H1 (cell line): ENCODE results near the gene MAGEC2. TPM values are rescaled to one million over a fixed set of nuclear protein-coding genes. Genes with fewer than 3 reads are reported as not detected.

Experiments
- CTCF ChIA-PET: fragments of 300-600 bp; sonication (Branson Sonifier 250); formaldehyde crosslinking; loops from one replicate; lab custom pipeline; 2021; ENCODE audit not compliant: partially characterized antibody; lab: Charles Lee
- POLR2A ChIA-PET: fragments of 300-600 bp; sonication (Branson Sonifier 250); formaldehyde crosslinking; loops from one replicate; lab custom pipeline; 2021; ENCODE audit warnings: inconsistent platforms; ENCODE audit not compliant: partially characterized antibody; lab: Charles Lee
- DNase-seq, 2 experiments: peaks; one replicate each; pipeline versions ENCODE4 v3.0.0 to v3.0.0-alpha.2; 2010 to 2022; ENCODE audit warnings: low spot score in 2 of 2, low read depth in 1 of 2, mixed read lengths in 1 of 2
- FAIRE-seq: peaks from 2 replicates; lab custom pipeline; 2011; peaks lifted over from hg19 to GRCh38; lab: Jason Lieb, UNC
- H2AFZ ChIP-seq: 2 replicates; pipeline ENCODE4 v1.8.1; 2012; ENCODE audit warnings: low read length, inconsistent platforms
- H2AK5ac ChIP-seq: 2 replicates; pipeline ENCODE4 v1.6.1; 2013; ENCODE audit warnings: low read depth, low read length
- H2BK120ac ChIP-seq: replicated peaks from 2 replicates; pipeline ENCODE3; 2013; ENCODE audit warnings: low read depth, low read length, inconsistent platforms
- H2BK12ac ChIP-seq: 2 replicates; pipeline ENCODE4 v1.6.1; 2013; ENCODE audit warnings: low read depth, low read length
- H2BK15ac ChIP-seq: 2 replicates; pipeline ENCODE4 v1.6.1; 2013; ENCODE audit warnings: low read length
- H2BK20ac ChIP-seq: 2 replicates; pipeline ENCODE4 v1.6.1; 2013; ENCODE audit warnings: low read length
- H2BK5ac ChIP-seq: 2 replicates; pipeline ENCODE4 v1.6.1; 2013; ENCODE audit warnings: low read depth, low read length
- H3K14ac ChIP-seq: 2 replicates; pipeline ENCODE4 v1.6.1; 2013; ENCODE audit warnings: inconsistent platforms; ENCODE audit not compliant: insufficient read length
- H3K18ac ChIP-seq: 2 replicates; pipeline ENCODE4 v1.6.1; 2013; ENCODE audit warnings: low read length; ENCODE audit errors: extremely low read depth
- H3K23ac ChIP-seq: 2 replicates; pipeline ENCODE4 v1.6.1; 2013; ENCODE audit warnings: inconsistent platforms; ENCODE audit not compliant: insufficient read length
- H3K23me2 ChIP-seq: 2 replicates; pipeline ENCODE4 v1.6.1; 2013; ENCODE audit warnings: low read depth, low read length
- H3K27ac ChIP-seq: 2 replicates; pipeline ENCODE4 v1.6.1; 2011; ENCODE audit warnings: low read depth, low read length, inconsistent platforms
- H3K27me3 ChIP-seq, 4 experiments: replicated peaks in 1 of 4; 1 replicate in 1 of 4; 2 replicates in 3 of 4; pipeline versions ENCODE4 v1.6.1 to v1.8.1; 2011 to 2013; ENCODE audit warnings: low read length in 3 of 4, mild to moderate bottlenecking in 3 of 4, inconsistent platforms in 2 of 4, mixed read lengths in 2 of 4, moderate library complexity in 1 of 4; ENCODE audit not compliant: control insufficient read depth in 3 of 4, insufficient read depth in 3 of 4; ENCODE audit errors: extremely low read depth in 1 of 4
- H3K36me3 ChIP-seq, 4 experiments: 2 replicates each; pipeline versions ENCODE4 v1.6.1 to v1.8.1; 2011 to 2013; ENCODE audit warnings: mild to moderate bottlenecking in 4 of 4, low read length in 3 of 4, moderate library complexity in 2 of 4, control low read depth in 1 of 4, inconsistent platforms in 1 of 4; ENCODE audit not compliant: insufficient read depth in 4 of 4, control insufficient read depth in 2 of 4
- H3K4ac ChIP-seq: replicated peaks from 2 replicates; pipeline ENCODE3; 2013; ENCODE audit warnings: low read length, low read depth, mixed read lengths, inconsistent platforms; ENCODE audit not compliant: insufficient read length
- H3K4me1 ChIP-seq, 4 experiments: replicated peaks in 1 of 4; 1 replicate in 1 of 4; 2 replicates in 3 of 4; pipeline versions ENCODE4 v1.6.1 to v1.8.1; 2011 to 2013; ENCODE audit warnings: low read length in 3 of 4, inconsistent platforms in 2 of 4, mixed read lengths in 1 of 4; ENCODE audit not compliant: insufficient read depth in 4 of 4, control insufficient read depth in 3 of 4
- H3K4me2 ChIP-seq, 2 experiments: 2 replicates each; pipeline versions ENCODE4 v1.6.1 to v1.8.1; 2011 to 2013; ENCODE audit warnings: low read depth in 2 of 2, low read length in 2 of 2, control low read depth in 1 of 2, inconsistent platforms in 1 of 2, mild to moderate bottlenecking in 1 of 2; ENCODE audit not compliant: insufficient read depth in 1 of 2
- H3K4me3 ChIP-seq, 4 experiments: fragments of 200-600, 300-600 bp in 1 of 4; sonication (generic), shearing (Covaris generic), sonication (Bioruptor Twin) in 1 of 4; 2 replicates each; pipeline versions ENCODE4 v1.5.1 to v1.8.1; 2011 to 2016; ENCODE audit warnings: low read length in 4 of 4, low read depth in 3 of 4, control low read depth in 2 of 4, inconsistent platforms in 2 of 4, mild to moderate bottlenecking in 2 of 4, mixed read lengths in 1 of 4, moderate library complexity in 1 of 4; ENCODE audit not compliant: insufficient read depth in 2 of 4; ENCODE audit errors: extremely low read depth in 1 of 4
- H3K56ac ChIP-seq: replicated peaks from 2 replicates; pipeline ENCODE3; 2013; ENCODE audit warnings: low read depth, mild to moderate bottlenecking, mixed read lengths, low read length, inconsistent platforms; ENCODE audit not compliant: insufficient read length
- H3K79me1 ChIP-seq: 2 replicates; pipeline ENCODE4 v1.6.1; 2013; ENCODE audit warnings: low read depth, low read length, control low read depth
- H3K79me2 ChIP-seq, 2 experiments: 2 replicates each; pipeline versions ENCODE4 v1.6.1 to v1.8.1; 2012 to 2013; ENCODE audit warnings: low read length in 2 of 2, mild to moderate bottlenecking in 2 of 2, inconsistent platforms in 1 of 2; ENCODE audit not compliant: insufficient read depth in 2 of 2, control insufficient read depth in 1 of 2
- H3K9ac ChIP-seq, 4 experiments: replicated peaks in 1 of 4; 1 replicate in 1 of 4; 2 replicates in 3 of 4; pipeline versions ENCODE4 v1.6.1 to v1.8.1; 2011 to 2013; ENCODE audit warnings: low read depth in 3 of 4, low read length in 3 of 4, control low read depth in 2 of 4, mild to moderate bottlenecking in 2 of 4, moderate library complexity in 2 of 4, inconsistent platforms in 1 of 4; ENCODE audit errors: extremely low read depth in 1 of 4
- H3K9me3 ChIP-seq, 2 experiments: 2 replicates each; pipeline versions ENCODE4 v1.6.1 to v1.8.1; 2012 to 2013; ENCODE audit warnings: mild to moderate bottlenecking in 2 of 2, moderate library complexity in 2 of 2, control low read depth in 1 of 2, inconsistent platforms in 1 of 2, low read depth in 1 of 2, low read length in 1 of 2, mixed read lengths in 1 of 2; ENCODE audit not compliant: insufficient read depth in 2 of 2
- H4K20me1 ChIP-seq, 2 experiments: replicated peaks in 1 of 2; 2 replicates each; pipeline versions ENCODE3 to v1.8.1; 2011 to 2013; ENCODE audit warnings: inconsistent platforms in 2 of 2, low read length in 2 of 2, mild to moderate bottlenecking in 1 of 2; ENCODE audit not compliant: insufficient read depth in 2 of 2, control insufficient read depth in 1 of 2
- H4K5ac ChIP-seq: 2 replicates; pipeline ENCODE4 v1.6.1; 2013; ENCODE audit warnings: low read length, low read depth, mixed read lengths, inconsistent platforms; ENCODE audit not compliant: insufficient read length
- H4K8ac ChIP-seq: 2 replicates; pipeline ENCODE4 v1.8.0; 2013; ENCODE audit warnings: mild to moderate bottlenecking, moderate library complexity, low read length, inconsistent platforms; ENCODE audit not compliant: insufficient read depth; ENCODE audit errors: extremely low read depth
- H4K91ac ChIP-seq: replicated peaks from 2 replicates; pipeline ENCODE3; 2013; ENCODE audit warnings: low read length, mixed read lengths, inconsistent platforms; ENCODE audit not compliant: insufficient read length
- CHD1 ChIP-seq: IDR thresholded peaks from 2 replicates; pipeline ENCODE4 v1.6.1; 2012; ENCODE audit warnings: low read depth, low read length, improper control_type of control experiment
- WGBS, 2 experiments: shearing (Covaris generic) in 1 of 2; methylation state at CpG; one replicate each; pipeline versions ENCODE4 v1.1.6 to v1.1.7; 2013 to 2015; ENCODE audit warnings: low lambda C conversion rate in 2 of 2, mixed read lengths in 2 of 2, inconsistent platforms in 1 of 2, low coverage in 1 of 2, missing lambda C conversion rate in 1 of 2; ENCODE audit not compliant: insufficient replicate concordance in 2 of 2, insufficient coverage in 1 of 2, insufficient read length in 1 of 2; ENCODE audit errors: extremely low coverage in 1 of 2, missing lambda C conversion rate in 1 of 2; 5-methylcytosine and 5-hydroxymethylcytosine counted together
- polyA plus RNA-seq, 7 experiments: library from polyadenylated mRNA; depleted of rRNA in 3 of 7; stranded (reverse) in 5 of 7; unstranded in 2 of 7; fragments of >200 nt in 5 of 7; fragments of 200-250 nt in 2 of 7; gene quantifications; 1 replicate in 5 of 7; 2 replicates in 1 of 7; 4 replicates in 1 of 7; pipeline versions ENCODE4 v1.2.1 to v1.2.3, GENCODE V29; 2011 to 2013; ENCODE audit warnings: missing spikeins in 2 of 7, mixed read lengths in 2 of 7
- total RNA-seq: library from RNA; stranded (reverse); fragmentation: NEBNext Ultra II Directional; extraction: Animal tissue kit (Norgen Biotek cat#: 25700); gene quantifications from 2 replicates; pipeline ENCODE4 v1.2.1, GENCODE V29; 2021

The MAGEC2 gene
- total and polyA plus RNA-seq, 2 of the 8 experiments (the other 6 are each of a cell fraction or from before 2014, with no cell fraction given), result not detected

DNA sequence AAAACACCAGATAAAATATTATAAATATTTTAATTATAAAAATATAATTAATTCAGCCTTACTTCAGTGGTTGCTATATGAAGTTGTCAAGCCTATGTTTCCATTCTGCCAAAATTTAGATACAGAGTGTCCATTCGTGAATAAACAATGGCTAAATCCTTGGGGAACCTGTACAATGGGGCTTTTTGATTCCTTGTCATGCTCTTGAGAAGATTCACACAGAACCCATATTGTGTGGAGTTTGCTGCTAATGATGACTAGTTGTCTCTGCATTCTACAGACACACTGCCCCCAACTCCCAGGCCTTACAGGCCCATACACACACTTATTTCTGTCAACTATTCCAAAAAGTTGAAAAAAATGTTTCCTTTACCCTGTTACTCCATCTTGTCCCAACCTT lies 33.4 kb upstream of the MAGEC2 start:
- Histone ChIP-seq H3K18ac (no peak overlapping the region), H3K9me3 (peaks cover 5 to 16% of the 10 kb centered on the region in 2 experiments; a peak in 2 of 4 replicates)
- WGBS, 2 experiments, result 94% methylated on average over 1 of the region's 1 CpG; no CpG with 5 or more reads in 1 of the 2 experiments
- no peak for TF ChIP-seq CHD1

More for the DNA sequence above, 33.4 kb upstream of the MAGEC2 start:
- Histone ChIP-seq H3K27me3 (no peaks in the 10 kb centered on the region), H2BK12ac (no peak overlapping the region), H4K8ac (no peak overlapping the region), H2BK20ac (no peak overlapping the region), H3K4ac (no peak overlapping the region), H3K27ac (no peak overlapping the region), H2BK5ac (no peak overlapping the region), H3K79me2 (no peaks in the 10 kb centered on the region), H3K9ac (no peak overlapping the region), H2BK120ac (no peak overlapping the region), H3K4me2 (no peak overlapping the region), H3K79me1 (no peaks in the 10 kb centered on the region), H3K23ac (no peak overlapping the region), H4K20me1 (no peaks in the 10 kb centered on the region), H2AFZ (no peak overlapping the region), H3K23me2 (no peaks in the 10 kb centered on the region), H3K36me3 (no peaks in the 10 kb centered on the region; a peak in 1 of 8 replicates), H3K4me1 (no peaks in the 10 kb centered on the region; a peak in 1 of 7 replicates), H2AK5ac (no peak overlapping the region), H3K56ac (no peak overlapping the region), H4K5ac (no peak overlapping the region), H4K91ac (no peak overlapping the region), H3K14ac (no peak overlapping the region), H2BK15ac (no peak overlapping the region), H3K4me3 (no peak overlapping the region)
- no peak for DNase-seq
- POLR2A ChIA-PET, result no interaction called here
- FAIRE-seq, result no peak
- CTCF ChIA-PET, result no interaction called here
